WTC11 (cell line): ENCODE data around the gene COL17A1. TPM values are rescaled to one million over a fixed set of nuclear protein-coding genes. Genes with fewer than 3 reads are reported as not detected.

ENCODE experiments used
- ATAC-seq: fragments of 200-7000 bp; cut with Tn5 transposase; 2 replicates; pipeline ENCODE4 v1.10.0; 2021; ENCODE audit warnings: mild to moderate bottlenecking, moderate library complexity
- CTCF ChIA-PET: fragments of 300-600 bp; sonication (Branson Sonifier 250); formaldehyde crosslinking; loops from one replicate; lab custom pipeline; 2021; ENCODE audit warnings: antibody characterized with exemption; lab: Charles Lee
- POLR2A ChIA-PET: fragments of 350-600 bp; sonication (Branson Sonifier 250); formaldehyde crosslinking; loops from one replicate; lab custom pipeline; 2021; ENCODE audit warnings: antibody characterized with exemption; lab: Charles Lee
- DNase-seq: peaks from one replicate; pipeline ENCODE4 v3.0.0; 2021; ENCODE audit warnings: low spot score
- H3K27ac Mint-ChIP-seq: 2 replicates; pipeline ENCODE4 v1.8.0; 2021; ENCODE audit warnings: mixed read lengths
- H3K27me3 Mint-ChIP-seq: 2 replicates; pipeline ENCODE4 v1.8.0; 2021; ENCODE audit warnings: low read depth, mild to moderate bottlenecking, moderate library complexity, mixed read lengths
- H3K36me3 Mint-ChIP-seq: 2 replicates; pipeline ENCODE4 v1.8.0; 2021; ENCODE audit warnings: mixed read lengths
- H3K4me1 Mint-ChIP-seq: 2 replicates; pipeline ENCODE4 v1.8.0; 2022; ENCODE audit warnings: mixed read lengths
- H3K4me3 Mint-ChIP-seq: 2 replicates; pipeline ENCODE4 v1.8.0; 2021; ENCODE audit warnings: mild to moderate bottlenecking, moderate library complexity, mixed read lengths
- H3K9me3 Mint-ChIP-seq: 2 replicates; pipeline ENCODE4 v1.8.0; 2021; ENCODE audit warnings: mixed read lengths
- CREM ChIP-seq: sonication (generic); formaldehyde crosslinking; IDR thresholded peaks from 2 replicates; pipeline ENCODE4 v1.8.1; 2022; ENCODE audit warnings: mild to moderate bottlenecking, missing genetic modification reagents, moderate library complexity
- MYBL2 ChIP-seq: sonication (generic); formaldehyde crosslinking; IDR thresholded peaks from 2 replicates; pipeline ENCODE4 v1.8.1; 2023; ENCODE audit warnings: mild to moderate bottlenecking, moderate library complexity, missing genetic modification reagents
- NR1H2 ChIP-seq: sonication (generic); formaldehyde crosslinking; IDR thresholded peaks from 2 replicates; pipeline ENCODE4 v1.9.0; 2021; ENCODE audit warnings: mild to moderate bottlenecking, moderate library complexity, missing genetic modification reagents
- SOX15 ChIP-seq: fragments of 250-450 bp; sonication (Bioruptor Pico); IDR thresholded peaks from 2 replicates; pipeline ENCODE4 v1.9.0; 2021; ENCODE audit warnings: mild to moderate bottlenecking
- ZNF232 ChIP-seq: sonication (generic); formaldehyde crosslinking; IDR thresholded peaks from 2 replicates; pipeline ENCODE4 v1.8.0; 2022; ENCODE audit warnings: mild to moderate bottlenecking, missing genetic modification reagents
- ZNF263 ChIP-seq: sonication (generic); formaldehyde crosslinking; IDR thresholded peaks from 2 replicates; pipeline ENCODE4 v1.8.1; 2022; ENCODE audit warnings: low read depth, mild to moderate bottlenecking, moderate library complexity, missing genetic modification reagents
- ZNF423 ChIP-seq: fragments of 250-450 bp; sonication (Bioruptor Pico); IDR thresholded peaks from 2 replicates; pipeline ENCODE4 v2.1.2; 2022; ENCODE audit warnings: mild to moderate bottlenecking, moderate library complexity
- total RNA-seq: library from RNA; stranded (reverse); gene quantifications from 3 replicates; pipeline ENCODE4 v1.2.3, GENCODE V29; 2021
- TF ChIP-seq, protein P1 (sequence below): fragments of 250-450 bp; sonication (Bioruptor Pico); conservative IDR thresholded peaks from 2 replicates; pipeline ENCODE4 v1.9.0; 2021; ENCODE audit warnings: mild to moderate bottlenecking
- TF ChIP-seq, protein P2 (sequence below): sonication (generic); formaldehyde crosslinking; IDR thresholded peaks from 2 replicates; pipeline ENCODE4 v1.8.0; 2022; ENCODE audit warnings: mild to moderate bottlenecking, missing genetic modification reagents
- TF ChIP-seq, protein P3 (sequence below): fragments of 250-450 bp; sonication (Bioruptor Pico); IDR thresholded peaks from 2 replicates; pipeline ENCODE4 v1.9.0; 2021; ENCODE audit warnings: mild to moderate bottlenecking
- TF ChIP-seq, protein P4 (sequence below): sonication (generic); formaldehyde crosslinking; IDR thresholded peaks from 2 replicates; pipeline ENCODE4 v1.8.1; 2022; ENCODE audit warnings: low read depth, mild to moderate bottlenecking, moderate library complexity, missing genetic modification reagents, borderline replicate concordance
- TF ChIP-seq, protein P5 (sequence below): sonication (generic); formaldehyde crosslinking; IDR thresholded peaks from 2 replicates; pipeline ENCODE4 v1.8.0; 2022; ENCODE audit warnings: mild to moderate bottlenecking, missing genetic modification reagents

Gene COL17A1
- total RNA-seq, 1 experiment from 2014 or later = 1.5 TPM

DNA sequence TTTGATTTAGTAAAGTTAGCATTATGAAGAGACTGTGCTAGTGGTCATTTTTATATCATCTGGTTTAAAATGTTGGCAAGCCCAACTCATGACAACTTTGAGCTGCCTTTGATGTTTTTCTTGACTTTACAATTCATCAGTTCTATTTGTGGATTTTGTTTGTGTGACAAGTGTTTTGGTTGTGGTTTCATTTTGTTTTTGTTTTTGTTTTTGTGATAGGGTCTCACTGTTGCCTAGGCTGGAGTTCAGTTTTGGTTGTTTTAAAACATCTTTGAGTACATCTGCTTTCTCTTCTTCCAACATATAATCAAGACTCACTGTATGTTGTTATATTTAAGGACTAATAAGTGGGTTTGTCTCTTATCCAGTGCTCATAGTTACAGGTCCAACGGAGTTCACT lies 18.7 kb upstream of the COL17A1 start:
- DNase-seq (no peak), ATAC-seq (no peak)
- no peak overlapping the region for H3K27ac Mint-ChIP-seq
- H3K36me3 Mint-ChIP-seq = no peaks in the 10 kb centered on the region
- H3K4me3 Mint-ChIP-seq = no peak overlapping the region
- TF ChIP-seq, protein P1, sequence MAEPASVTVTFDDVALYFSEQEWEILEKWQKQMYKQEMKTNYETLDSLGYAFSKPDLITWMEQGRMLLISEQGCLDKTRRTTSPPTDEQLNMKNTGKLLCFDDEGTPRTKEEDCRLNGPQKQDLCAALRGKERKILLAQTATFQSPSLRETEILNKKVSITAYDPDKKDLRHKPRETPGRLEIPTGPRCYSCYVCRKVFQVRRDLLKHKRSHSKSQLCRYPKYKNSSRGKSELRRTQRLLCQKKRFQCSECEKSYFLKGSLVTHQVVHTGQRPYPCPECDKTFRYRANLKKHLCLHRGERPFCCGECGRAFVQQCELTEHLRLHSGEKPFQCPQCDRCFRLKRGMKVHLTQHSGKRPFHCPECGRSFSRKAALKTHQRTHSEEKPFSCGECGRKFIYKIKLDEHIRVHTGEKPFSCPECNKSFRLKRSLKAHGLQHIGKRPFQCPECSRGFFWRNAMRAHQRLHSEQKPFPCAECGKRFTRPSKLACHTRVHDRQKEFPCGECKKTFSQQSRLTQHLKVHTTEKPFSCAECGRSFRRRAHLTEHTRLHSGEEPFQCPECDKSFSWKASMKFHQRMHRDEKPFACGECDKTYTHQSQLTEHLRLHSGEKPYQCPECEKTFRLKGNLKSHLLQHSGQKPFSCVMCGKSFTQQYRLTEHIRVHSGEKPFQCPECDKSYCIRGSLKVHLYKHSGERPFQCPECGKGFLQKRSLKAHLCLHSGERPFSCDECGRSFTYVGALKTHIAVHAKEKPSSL = no peak
- TF ChIP-seq SOX15 (CRISPR knock-in tag) (no peak), ZNF232 (CRISPR knock-in tag) (no peak)
- TF ChIP-seq, protein P2, sequence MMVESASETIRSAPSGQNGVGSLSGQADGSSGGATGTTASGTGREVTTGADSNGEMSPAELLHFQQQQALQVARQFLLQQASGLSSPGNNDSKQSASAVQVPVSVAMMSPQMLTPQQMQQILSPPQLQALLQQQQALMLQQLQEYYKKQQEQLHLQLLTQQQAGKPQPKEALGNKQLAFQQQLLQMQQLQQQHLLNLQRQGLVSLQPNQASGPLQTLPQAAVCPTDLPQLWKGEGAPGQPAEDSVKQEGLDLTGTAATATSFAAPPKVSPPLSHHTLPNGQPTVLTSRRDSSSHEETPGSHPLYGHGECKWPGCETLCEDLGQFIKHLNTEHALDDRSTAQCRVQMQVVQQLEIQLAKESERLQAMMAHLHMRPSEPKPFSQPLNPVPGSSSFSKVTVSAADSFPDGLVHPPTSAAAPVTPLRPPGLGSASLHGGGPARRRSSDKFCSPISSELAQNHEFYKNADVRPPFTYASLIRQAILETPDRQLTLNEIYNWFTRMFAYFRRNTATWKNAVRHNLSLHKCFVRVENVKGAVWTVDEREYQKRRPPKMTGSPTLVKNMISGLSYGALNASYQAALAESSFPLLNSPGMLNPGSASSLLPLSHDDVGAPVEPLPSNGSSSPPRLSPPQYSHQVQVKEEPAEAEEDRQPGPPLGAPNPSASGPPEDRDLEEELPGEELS = no peak
- CTCF ChIA-PET = interaction anchor here (1.2 kb wide), 1 partner anchor 18 kb away, joined by 4 read pairs; the partner anchor contains the start of gene SFR1
- H3K9me3 Mint-ChIP-seq = no peaks in the 10 kb centered on the region
- peaks cover 15% of the 10 kb centered on the region for H3K4me1 Mint-ChIP-seq
- no peaks in the 10 kb centered on the region for H3K27me3 Mint-ChIP-seq
- POLR2A ChIA-PET = no interaction called here

DNA sequence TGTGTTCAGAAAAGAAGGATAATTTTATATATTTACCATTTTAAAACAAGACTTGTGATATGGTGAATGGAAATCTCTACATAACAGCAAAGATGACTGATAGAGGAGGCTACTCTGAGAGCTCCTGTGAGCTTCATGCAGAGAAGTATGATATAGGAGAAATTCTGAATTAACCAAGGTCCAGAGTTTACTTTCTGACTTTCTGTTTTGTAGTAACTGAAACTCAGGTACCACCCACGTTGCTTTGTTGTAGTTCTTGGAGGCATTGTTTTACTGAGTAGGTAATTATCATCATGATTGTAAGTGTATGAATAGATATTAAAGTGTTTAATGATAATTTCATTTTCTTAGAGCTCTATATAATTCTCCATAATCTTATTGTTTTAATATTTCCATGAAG lies 18.3 kb upstream of the COL17A1 start:
- ATAC-seq (no peak), DNase-seq (no peak)
- POLR2A ChIA-PET = no interaction called here
- H3K27me3 Mint-ChIP-seq = no peaks in the 10 kb centered on the region
- no peak overlapping the region for H3K4me3 Mint-ChIP-seq
- CTCF ChIA-PET = interaction anchor here (1.2 kb wide), 1 partner anchor 18 kb away, joined by 4 read pairs; the partner anchor contains the start of gene SFR1
- no peaks in the 10 kb centered on the region for H3K36me3 Mint-ChIP-seq
- H3K27ac Mint-ChIP-seq = no peak overlapping the region
- no peak for TF ChIP-seq ZNF263
- TF ChIP-seq, protein P3, sequence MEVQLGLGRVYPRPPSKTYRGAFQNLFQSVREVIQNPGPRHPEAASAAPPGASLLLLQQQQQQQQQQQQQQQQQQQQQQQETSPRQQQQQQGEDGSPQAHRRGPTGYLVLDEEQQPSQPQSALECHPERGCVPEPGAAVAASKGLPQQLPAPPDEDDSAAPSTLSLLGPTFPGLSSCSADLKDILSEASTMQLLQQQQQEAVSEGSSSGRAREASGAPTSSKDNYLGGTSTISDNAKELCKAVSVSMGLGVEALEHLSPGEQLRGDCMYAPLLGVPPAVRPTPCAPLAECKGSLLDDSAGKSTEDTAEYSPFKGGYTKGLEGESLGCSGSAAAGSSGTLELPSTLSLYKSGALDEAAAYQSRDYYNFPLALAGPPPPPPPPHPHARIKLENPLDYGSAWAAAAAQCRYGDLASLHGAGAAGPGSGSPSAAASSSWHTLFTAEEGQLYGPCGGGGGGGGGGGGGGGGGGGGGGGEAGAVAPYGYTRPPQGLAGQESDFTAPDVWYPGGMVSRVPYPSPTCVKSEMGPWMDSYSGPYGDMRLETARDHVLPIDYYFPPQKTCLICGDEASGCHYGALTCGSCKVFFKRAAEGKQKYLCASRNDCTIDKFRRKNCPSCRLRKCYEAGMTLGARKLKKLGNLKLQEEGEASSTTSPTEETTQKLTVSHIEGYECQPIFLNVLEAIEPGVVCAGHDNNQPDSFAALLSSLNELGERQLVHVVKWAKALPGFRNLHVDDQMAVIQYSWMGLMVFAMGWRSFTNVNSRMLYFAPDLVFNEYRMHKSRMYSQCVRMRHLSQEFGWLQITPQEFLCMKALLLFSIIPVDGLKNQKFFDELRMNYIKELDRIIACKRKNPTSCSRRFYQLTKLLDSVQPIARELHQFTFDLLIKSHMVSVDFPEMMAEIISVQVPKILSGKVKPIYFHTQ (CRISPR knock-in tag) = no peak
- TF ChIP-seq, protein P2 = no peak
- TF ChIP-seq, protein P4, sequence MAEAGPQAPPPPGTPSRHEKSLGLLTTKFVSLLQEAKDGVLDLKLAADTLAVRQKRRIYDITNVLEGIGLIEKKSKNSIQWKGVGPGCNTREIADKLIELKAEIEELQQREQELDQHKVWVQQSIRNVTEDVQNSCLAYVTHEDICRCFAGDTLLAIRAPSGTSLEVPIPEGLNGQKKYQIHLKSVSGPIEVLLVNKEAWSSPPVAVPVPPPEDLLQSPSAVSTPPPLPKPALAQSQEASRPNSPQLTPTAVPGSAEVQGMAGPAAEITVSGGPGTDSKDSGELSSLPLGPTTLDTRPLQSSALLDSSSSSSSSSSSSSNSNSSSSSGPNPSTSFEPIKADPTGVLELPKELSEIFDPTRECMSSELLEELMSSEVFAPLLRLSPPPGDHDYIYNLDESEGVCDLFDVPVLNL = no peak
- TF ChIP-seq, protein P5, sequence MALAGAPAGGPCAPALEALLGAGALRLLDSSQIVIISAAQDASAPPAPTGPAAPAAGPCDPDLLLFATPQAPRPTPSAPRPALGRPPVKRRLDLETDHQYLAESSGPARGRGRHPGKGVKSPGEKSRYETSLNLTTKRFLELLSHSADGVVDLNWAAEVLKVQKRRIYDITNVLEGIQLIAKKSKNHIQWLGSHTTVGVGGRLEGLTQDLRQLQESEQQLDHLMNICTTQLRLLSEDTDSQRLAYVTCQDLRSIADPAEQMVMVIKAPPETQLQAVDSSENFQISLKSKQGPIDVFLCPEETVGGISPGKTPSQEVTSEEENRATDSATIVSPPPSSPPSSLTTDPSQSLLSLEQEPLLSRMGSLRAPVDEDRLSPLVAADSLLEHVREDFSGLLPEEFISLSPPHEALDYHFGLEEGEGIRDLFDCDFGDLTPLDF = no peak
- no peak for TF ChIP-seq ZNF423 (CRISPR knock-in tag)
- no peak for TF ChIP-seq CREM
- TF ChIP-seq MYBL2 (CRISPR knock-in tag) = no peak
- no peak for TF ChIP-seq NR1H2 (CRISPR knock-in tag)
- H3K4me1 Mint-ChIP-seq = peaks cover 15% of the 10 kb centered on the region
- H3K9me3 Mint-ChIP-seq = no peaks in the 10 kb centered on the region
